ENCODE results near the gene VEGFA.

- no peak for TF ChIP-seq CTCF (conservative IDR thresholded peaks at IDR 0.05; ENCODE audit: low read depth, low read length)
- TF ChIP-seq EZH2 (IDR thresholded peaks at IDR 0.05; ENCODE audit: borderline replicate concordance, low read depth, low read length, poor library complexity, severe bottlenecking) = no peak
These were observed 34.0 kb downstream of the VEGFA start for GRCh38 chr6:43803783-43804549.

Data from A673 (cell line).